Renal pelvis (tissue), 4 donors: ENCODE data around the gene CXCL9. TPM values are rescaled to one million over a fixed set of nuclear protein-coding genes. Genes with fewer than 3 reads are reported as not detected.
"Not testable (repeated sequence)": the region's sequence is repeated elsewhere in the genome, so short reads cannot be mapped to it uniquely, and the experiment has no call there.

Experiments
- DNase-seq: peaks from one replicate; pipeline ENCODE4 v3.0.0-alpha.2; 2013
- polyA plus RNA-seq, 3 donors: library from polyadenylated mRNA; unstranded; fragments of 120-200 nt; gene quantifications; one replicate each; pipeline ENCODE4 v1.2.1, GENCODE V29; 2013; ENCODE audit not compliant: insufficient read length in 3 of 3

The CXCL9 gene
- polyA plus RNA-seq, 3 donors, result not detected

DNA sequence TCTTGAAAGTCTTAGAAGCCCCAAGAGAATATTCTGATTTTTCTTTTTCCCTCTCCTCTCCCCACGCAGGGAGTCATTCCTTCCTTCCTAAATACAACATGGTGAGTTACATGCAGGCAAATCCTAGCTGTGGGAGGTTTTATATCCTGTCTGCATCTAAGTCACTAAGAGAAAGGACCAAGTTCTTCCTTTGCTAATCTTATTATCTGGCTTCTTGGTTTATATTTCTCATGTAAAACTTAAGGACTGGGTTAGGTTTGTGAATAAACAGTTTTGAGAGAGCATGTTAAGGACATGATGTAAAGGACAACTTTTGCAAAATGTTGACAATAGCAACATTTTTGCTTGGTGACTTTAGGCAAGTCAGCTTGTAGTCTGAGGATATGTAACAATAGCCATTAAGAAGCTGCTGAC is 5.1 kb upstream of the CXCL9 start:
- no peak for DNase-seq

DNA sequence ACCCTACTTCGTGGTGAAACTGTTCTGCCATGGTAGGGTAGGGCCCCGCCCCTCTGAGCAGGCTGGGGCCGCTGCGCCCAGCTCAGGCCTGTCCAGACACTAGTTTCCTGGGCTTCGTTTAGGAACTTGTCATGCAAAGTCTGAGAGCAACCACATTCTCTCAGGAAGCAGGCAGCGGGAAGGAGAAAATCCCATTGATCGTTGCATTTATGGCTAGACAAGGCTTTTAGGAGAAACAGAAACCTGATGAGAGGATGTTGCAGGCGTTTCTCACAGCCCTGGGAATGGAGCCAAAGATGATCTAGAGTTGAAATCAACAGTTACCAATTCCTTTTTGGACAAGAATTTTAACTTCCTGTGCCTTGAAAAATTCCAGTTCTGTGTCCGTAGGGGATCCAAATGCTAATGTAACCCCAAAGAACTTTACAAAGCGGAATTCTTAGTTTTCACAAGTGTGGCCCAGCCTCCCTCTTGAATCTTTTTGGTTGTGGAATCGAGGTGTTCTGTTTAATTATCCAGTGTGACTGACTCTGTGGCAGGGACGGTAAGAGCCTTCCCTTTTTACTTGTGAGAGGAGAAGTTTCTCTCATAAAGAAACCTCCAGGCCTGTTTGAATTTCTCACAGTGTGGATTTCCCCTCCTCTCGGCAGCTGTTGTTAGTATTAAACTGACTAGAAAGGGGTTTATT is 4.5 kb upstream of the CXCL9 start:
- DNase-seq, result no peak

DNA sequence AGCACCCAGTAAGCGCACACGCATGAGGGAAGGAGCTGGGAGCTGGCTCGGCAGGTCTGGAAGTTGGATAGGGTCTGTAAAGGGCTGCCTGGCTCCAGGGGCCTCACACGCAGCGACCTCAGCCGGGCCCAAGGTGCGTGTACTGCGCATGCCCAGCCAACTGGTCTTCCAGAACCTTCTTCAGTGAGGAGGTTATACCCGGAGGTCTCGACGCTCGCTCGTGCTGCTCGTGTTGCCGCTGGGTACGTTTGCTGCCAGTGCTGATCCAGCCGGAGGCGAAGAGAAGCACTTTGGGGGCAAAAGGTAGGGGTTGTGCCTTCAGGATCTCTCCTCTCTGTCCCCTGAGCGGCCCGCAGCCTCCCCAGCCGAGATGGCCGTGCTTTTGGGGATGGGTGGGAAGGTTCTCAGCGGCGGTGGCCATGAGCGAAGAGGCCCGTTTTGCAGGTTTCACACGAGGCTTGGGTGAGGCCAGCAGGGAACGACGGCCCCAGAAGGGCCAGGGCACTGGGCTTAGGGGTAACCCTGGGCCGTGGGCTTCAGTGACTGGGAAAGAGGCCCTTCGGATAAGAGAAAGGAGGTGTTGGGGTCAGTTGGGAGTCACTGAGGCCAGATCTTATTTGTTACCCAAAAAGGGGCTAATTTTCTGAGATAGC is 3.8 kb upstream of the CXCL9 start:
- DNase-seq, result no peak

DNA sequence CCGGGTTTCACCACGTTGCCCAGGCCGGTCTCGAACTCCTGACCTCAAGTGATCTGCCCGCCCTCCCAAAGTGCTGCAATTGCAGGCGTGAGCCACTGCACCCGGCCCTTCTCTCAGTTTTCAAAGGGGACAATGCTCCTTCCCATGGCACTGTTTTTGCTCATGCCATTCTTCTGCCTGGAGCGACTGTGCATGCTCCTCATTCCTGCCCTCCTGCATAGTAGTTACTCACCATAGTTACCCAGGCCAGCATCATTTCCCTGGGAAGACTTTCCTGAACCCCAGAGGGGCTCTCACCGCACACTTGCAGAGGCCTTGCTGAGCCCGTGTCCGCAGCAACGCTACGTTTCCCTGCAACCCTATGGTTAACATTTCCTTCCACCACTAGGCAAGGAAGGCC is 3.3 kb upstream of the CXCL9 start:
- no peak for DNase-seq

DNA sequence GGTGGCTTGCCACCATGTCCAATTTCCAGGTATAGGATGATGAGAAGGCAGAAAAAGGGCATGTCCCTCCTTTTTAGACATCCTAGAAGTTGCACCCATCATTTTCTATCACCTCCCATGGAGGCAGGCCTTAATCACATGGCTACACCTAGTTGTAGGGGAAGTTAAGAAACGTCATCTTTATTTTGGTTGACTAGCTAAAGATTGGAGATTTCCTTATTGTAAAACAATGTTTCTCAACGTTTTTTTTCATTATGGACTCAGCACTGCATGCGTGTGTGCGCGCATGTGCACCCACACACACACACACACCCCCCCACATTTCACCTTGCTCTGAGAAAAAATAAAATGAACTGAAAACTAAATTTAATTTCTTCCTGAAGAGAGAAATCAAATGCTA is 2.0 kb upstream of the CXCL9 start:
- no peak for DNase-seq

DNA sequence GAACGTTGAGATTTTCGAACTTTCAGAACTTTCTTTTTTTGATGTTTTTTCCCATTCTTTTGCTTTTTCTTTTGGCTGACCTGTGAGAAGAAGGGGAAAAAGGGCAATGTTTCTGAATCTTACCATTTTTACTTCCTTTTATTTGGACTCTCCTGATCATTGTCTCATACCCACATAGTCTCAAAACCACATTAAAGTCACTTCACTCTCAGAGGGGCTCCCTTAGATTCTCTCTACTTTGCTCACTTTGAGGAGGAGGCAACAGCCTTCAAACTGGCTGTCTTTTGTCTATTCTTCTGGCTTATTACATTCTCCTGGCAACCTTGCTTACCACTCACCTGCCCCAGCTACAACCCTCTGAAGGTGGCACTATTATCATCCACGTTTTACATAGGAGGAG is 3.7 kb downstream of the CXCL9 start:
- no peak for DNase-seq

DNA sequence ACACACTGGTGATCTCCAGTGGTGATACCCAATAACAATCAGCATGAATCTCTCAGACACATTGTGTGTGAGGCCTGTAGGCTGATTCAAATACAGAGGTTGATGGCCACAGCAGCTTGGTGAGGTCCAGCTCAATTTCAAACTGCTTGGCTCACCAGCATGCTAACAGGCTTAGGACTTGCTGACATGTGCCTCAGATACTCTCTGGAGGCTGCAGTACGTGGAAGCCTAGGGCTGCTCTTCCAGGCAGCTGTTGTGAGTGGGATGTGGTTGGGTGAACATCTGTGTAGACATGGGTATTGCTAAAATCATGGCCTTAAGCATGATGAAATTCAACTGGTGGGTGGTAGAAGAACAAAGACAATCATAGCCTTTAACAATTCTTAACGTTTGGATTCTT is 4.3 kb downstream of the CXCL9 start:
- DNase-seq, result no peak

DNA sequence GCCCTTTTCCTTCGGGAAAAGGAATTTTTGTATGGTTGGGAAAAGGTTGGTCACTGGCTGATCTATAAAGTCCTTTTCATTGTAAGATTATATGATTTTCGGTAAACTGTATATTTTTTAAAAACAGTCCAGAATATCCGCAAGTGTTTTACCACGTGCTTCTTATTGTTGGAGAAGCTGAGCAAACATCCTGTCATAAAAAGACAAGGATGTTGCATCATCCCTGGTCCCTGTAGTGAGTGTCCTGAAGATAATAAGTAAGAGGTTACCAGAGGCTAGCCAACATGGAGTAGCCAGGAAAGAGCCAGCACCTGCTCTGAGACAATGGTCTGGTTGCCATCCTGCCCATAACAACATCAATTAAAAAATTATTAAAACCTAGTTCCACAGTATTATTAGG is 5.1 kb downstream of the CXCL9 start:
- no peak for DNase-seq

DNA sequence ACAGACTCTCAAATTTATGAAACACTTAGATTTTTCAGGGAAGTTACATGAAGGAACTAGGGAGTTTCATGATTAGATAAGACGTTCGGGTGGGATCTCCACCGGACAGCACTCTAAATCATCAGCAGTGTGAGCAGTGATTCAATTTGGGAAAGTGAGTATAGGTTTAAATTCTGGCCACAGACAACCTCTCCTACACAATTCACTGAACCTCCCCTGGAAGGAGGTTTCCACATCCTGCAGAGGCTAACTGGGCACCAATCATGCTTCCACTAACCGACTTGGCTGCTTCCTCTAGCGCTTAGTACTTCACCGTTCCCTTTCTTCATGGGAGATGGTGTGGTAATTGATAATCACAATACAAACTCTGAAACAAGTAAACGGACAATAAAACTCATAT is 5.6 kb downstream of the CXCL9 start:
- DNase-seq, result no peak

DNA sequence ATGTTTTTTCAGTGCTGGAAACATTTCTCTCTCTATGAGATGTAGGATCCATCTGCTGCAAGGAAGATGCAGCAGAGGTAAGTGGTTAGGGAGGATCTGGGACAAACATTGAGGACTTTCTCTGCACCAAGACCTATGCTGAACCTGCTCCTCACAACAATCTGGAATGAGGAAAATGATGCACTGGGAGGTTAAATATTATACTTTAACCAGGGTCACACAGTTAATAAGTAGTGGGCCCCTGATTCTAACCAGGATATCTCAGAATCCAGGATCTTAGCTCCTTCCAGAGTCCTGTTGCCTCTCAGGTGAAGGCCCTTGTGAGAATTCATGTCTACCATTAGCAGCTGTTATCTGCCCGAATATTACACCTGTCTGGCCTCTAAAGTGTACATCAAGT is 7.0 kb downstream of the CXCL9 start:
- DNase-seq, result no peak

DNA sequence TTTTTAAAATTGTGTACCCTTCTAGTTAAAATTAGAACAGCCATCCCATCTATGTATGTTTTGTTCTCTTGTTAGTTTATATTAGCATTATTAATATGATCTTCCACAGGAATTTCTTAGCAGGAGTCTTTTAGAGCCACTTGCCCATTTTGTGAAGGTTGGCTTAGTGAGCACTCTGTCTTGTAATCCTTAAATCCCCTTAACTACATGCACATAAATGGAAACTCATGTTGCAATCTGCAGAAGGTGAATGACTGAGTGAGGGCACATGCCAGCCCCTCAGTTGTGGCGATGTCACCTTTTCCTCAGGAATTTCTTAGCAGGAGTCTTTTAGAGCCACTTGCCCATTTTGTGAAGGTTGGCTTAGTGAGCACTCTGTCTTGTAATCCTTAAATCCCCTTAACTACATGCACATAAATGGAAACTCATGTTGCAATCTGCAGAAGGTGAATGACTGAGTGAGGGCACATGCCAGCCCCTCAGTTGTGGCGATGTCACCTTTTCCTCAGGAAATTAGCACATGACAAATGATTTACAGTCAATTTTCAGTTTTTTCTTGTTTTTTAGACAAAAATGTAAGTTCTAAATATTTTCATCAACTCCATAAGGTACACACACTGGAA is 8.7 kb downstream of the CXCL9 start:
- DNase-seq, result not testable (repeated sequence)

DNA sequence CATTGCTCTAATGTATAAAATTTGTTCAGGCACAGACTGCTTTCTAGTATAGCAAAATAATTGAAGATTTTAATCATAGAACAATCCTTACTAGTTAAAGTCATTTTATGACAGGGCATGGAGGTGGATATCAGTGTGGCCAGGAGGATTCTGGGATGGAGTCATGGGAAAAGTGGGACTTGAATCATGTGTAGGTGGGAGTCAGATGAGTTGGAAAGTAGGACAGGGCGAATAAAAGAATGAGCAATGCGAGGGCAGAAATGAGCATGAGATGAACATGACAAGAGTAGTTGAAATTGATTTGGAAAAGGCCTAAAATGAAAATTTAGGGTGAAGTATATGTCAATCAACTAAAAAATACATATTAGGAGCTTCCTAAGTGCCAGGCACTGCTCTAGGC is 9.4 kb downstream of the CXCL9 start:
- no peak for DNase-seq

DNA sequence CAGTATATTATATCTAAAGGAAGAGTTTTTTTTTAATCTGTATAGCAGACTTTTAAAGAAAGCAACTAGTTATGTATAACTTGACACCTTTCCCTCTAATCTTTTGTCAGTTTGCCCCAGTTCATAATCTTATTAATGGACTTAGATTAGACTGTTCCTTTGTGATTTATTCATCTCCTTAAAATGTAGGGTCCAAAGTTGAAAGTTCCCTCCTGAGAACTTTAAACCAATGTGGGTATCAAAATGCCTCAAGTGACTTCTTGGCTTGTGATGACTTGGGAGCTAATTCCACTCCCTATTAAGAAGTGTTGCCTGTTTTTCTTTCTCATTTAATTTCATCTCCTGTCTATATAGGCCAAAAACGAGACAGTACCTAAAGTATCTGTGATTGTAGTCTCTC is 10.2 kb downstream of the CXCL9 start:
- no peak for DNase-seq

DNA sequence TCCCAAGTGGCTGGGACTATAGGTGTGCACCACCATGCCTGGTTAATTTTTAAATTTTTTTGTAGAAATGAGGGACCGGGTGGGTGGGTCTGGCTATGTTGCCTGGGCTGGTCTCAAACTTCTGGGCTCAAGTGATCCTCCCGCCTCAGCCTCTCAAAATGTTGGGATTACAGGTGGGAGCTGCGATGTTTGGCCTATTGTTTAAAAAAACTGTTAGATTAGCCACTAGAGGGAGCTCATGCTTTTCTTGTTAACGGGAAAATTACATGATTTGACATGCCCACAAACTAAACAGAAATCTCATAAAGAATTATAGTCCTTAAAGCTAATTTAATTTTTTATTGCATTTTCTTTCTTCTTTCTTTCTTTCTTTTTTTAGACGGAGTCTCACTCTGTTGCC is 11.6 kb downstream of the CXCL9 start:
- DNase-seq, result no peak

DNA sequence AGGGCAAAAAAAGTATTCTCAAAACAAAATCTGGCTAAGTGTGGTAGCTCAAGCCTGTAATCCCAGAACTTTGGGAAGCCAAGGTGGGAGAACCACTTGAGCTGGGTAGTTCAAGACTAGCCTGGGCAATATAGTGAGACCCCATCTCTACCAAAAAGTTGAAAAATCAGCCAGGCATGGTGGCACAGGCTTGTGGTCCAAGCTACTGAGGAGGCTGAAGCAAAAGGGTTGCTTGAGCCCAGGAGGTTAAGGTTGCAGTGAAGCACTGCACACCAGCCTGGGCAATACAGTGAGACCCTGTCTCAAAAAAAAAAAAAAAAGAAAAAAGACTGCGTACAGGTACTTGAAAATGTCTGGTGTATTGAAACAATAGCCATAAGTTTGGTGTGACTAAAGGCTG is 14.8 kb downstream of the CXCL9 start:
- DNase-seq, result no peak

DNA sequence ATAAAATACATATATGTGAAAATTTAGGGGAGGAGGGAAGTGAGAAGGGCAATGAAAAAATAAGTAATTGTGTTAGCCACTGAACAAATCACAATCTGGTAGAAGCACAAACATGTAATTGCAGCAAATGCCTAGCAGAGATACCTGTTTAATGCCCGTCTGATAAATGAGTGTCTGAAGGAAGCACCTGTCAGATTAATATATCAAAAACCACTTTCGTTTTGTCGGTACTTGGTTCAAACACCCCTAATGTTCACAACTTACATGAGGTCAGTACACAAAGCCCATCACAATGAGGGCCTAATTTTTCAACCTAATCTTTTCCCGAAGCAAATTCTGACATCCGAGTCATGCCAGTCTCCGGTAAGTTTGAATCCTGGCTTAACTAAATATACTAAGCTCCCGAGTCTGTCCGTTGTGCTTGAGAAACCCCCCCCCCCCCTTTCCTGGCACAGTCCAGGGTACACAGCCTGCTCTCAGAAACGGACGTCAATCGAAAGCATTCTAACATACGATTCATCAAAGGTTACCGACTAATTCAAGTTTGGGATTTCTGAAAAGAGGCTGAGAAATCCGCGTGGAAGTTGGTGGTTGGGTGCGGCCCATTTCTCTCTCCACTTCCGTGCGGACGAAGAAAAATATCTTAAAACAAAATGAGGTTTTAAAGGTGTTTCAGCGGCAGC is 17.3 kb downstream of the CXCL9 start:
- DNase-seq, result no peak

DNA sequence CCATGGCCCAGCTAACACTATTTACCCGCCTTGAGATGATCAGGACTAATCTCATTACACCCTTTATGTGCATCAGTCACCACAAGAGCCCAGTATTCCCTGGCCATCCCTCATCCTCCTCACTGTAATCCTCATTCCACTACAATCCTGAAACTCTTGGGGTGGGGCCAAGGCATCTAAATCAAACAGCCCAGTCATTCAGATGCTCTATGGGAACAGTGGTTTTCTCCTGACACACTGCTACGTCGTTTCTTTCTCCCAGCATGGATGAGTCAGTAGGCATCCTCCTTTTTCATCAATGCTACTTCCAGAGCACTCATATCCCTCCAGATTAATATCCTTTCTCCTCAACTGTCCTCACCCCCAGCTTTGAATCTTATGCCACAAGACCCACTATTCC is 22.2 kb downstream of the CXCL9 start:
- no peak for DNase-seq

DNA sequence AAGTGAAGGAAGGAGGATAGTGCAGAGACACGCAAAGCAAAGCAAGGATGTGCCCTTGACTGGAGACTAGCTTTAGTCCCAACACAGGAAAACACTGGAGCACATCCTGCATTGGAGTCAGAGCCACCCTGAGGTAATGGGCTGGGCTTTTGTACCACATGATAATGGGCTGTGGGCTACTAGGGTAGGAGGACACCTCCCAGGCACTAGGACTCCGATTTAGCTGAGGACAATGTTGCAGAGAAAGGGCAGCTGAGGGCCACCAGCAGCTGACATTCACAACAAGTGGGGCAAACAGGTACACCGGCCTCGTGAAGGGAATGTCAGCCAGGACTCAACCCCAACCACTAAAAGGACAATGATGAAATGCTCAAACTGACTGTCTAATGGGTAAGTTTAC is 26.7 kb downstream of the CXCL9 start:
- DNase-seq, result no peak

DNA sequence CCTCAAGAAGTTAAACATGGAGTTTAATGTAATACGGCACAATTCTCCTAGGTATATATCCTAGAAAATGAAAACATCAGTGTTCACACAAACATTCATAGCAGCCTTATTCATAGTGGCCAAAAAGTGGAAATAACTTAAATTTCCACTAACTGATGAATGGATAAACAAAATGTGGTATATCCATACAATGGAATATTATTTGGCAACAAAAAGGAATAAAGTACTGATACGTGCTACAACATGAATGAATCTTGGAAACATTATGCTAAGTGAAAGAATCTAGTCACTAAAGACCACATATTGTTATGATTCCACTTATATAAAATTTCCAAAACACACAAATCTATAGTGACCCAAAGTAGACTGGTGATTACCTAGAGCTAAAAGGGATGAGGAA is 31.1 kb downstream of the CXCL9 start:
- no peak for DNase-seq

DNA sequence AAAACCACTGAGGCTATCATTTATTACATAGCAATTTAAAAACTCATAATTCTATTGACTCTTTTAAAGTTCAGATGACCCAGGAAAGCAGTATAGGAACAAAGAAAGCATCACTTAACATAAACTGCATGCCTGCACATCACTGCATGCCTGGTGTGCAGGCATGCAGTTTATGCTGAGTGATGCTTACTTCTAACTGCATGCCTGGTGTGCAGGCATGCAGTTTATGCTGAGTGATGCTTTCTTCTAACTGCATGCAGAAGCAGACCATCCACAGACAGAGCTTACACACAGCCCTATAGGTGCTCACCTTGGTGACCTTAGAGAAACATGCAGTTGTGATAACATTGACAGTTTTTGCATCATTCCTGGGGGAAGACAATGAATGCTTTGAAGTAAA is 33.5 kb downstream of the CXCL9 start:
- peak; percentile 8 for DNase-seq

DNA sequence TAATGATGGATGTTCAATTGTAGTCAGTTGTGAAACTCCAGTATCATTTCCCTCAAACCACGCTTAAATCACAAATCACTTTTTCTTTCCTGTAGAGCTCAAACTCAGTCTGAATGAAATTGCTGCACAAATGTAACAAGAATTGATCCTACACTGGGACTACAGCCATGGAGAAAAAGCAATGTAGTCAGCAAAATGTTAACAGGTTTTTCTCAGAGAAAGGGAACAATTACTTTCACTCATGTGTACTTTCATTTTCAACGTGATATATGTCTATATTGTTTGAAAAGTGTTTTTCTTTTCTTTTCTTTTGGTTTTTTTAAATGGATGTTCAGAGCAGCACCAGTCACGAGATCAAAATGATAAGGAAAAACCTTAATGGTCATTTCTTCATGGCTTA is 39.2 kb downstream of the CXCL9 start:
- no peak for DNase-seq

DNA sequence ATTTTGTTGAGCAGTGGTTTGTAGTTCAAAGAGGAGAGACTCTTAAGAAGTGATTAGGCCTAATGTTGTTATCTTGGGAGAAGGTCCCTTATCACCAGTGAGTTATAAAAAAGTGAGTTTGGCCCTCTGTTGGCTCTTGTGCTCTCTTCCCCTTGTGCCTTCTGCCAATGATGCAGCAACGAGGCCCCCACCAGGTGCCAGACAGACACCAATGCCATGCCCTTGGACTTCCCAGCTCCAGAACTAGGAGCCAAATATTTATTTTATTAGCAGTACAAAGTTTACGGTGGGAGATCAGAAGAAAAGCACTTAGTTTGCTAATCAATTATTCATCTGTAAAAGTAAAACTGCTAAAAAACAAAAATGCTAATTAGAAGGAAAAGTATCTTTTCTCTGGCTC is 43.8 kb downstream of the CXCL9 start:
- no peak for DNase-seq

DNA sequence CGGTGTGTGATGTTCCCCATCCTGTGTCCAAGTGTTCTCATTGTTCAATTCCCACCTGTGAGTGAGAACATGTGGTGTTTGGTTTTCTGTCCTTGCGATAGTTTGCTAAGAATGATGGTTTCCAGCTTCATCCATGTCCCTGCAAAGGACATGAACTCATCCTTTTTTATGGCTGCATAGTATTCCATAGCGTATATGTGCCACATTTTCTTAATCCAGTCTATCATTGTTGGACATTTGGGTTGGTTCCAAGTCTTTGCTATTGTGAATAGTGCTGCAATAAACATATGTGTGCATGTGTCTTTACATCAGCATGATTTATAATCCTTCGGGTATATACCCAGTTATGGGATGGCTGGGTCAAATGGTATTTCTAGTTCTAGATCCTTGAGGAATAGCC is 45.2 kb downstream of the CXCL9 start:
- DNase-seq, result not testable (repeated sequence)
